Breast epithelium (tissue), 3 donors: Measurements from ENCODE around the gene FARP2.

Experiments
- CTCF ChIP-seq, 3 donors: fragments of 450-650 bp; IDR thresholded peaks; one replicate each; pipeline ENCODE4 v1.5.1; 2016 to 2017; ENCODE audit warnings: antibody characterized with exemption in 3 of 3, mild to moderate bottlenecking in 3 of 3, moderate library complexity in 3 of 3
- POLR2A ChIP-seq: fragments of 450-650 bp; IDR thresholded peaks from one replicate; pipeline ENCODE4 v1.6.1; 2016; ENCODE audit warnings: antibody characterized with exemption, mild to moderate bottlenecking, moderate library complexity
- POLR2AphosphoS5 ChIP-seq, 3 donors: sonication (generic); formaldehyde crosslinking; IDR thresholded peaks; one replicate each; pipeline ENCODE4 v1.6.1; 2017; ENCODE audit warnings: antibody characterized with exemption in 3 of 3

DNA sequence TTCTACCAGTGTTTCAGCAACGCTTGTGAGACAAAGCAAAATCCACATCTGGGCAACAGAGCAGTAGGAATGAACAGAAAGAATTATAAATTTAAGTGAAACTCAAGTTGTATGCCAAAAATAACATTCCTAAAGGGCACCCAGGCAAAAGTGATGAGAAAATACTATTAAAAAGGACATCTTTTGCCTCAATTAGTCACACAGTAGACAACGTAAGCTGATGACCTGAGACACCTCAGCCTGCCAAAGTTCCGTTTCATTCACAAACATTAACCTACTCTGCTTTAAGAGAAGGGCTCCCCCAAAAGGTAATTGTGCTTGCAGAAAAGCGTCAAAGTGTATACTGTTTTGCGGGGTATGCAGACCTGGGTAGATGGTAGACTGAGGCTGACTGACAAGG lies 47.8 kb upstream of the FARP2 start:
- TF ChIP-seq CTCF (IDR thresholded peaks at IDR 0.05) (no peak), POLR2A (no peak), POLR2AphosphoS5 (IDR thresholded peaks at IDR 0.05) (no peak)
